Hair follicle dermal papilla cell (primary cell): ENCODE data around the gene HSD17B8. TPM values are rescaled to one million over a fixed set of nuclear protein-coding genes. Genes with fewer than 3 reads are reported as not detected.

Experiments used
- small RNA-seq: library from RNA; depleted of rRNA; stranded (forward); fragments of <200 nt; gene quantifications from one replicate; pipeline ENCODE3, GENCODE V24; 2012
- total RNA-seq: library from RNA; depleted of rRNA; stranded (reverse); fragments of >200 nt; gene quantifications from 2 replicates; pipeline ENCODE4 v1.2.3, GENCODE V29; 2012

The HSD17B8 gene
- 5.0 and 5.2 TPM in 2 replicates for total RNA-seq

GRCh38 chr6:33204415-33205190 lies at the start of gene HSD17B8:
Gene HSD17B8 (plus strand): TSS chr6:33204655. CDS start chr6:33204669, 14 bp downstream.

GRCh38 chr6:33192105-33192646 lies 12.3 kb upstream of the HSD17B8 start, which contains the start of gene COL11A2:
Gene COL11A2 (minus strand): TSS chr6:33192467. CDS start chr6:33192240, 227 bp downstream.

GRCh38 chr6:33200219-33201146 lies 4.0 kb upstream of the HSD17B8 start, which contains the start of the genes RXRB and SLC39A7:
Gene RXRB (minus strand): TSS chr6:33200665. CDS start chr6:33200476, 189 bp downstream.
Gene SLC39A7 (plus strand): TSS chr6:33200867. CDS start chr6:33201246, 379 bp downstream.

GRCh38 chr6:33208091-33208967 lies 3.9 kb downstream of the HSD17B8 start, which contains the start of gene RING1:
Gene RING1 (plus strand): TSS chr6:33208500. CDS start chr6:33208823, 323 bp downstream.

Small RNA genes within 50 kb of the gene (small RNA-seq; reads per million reads assigned to genes)
- gene MIR219A1: not detected
- gene RNY4P10: 0.22 reads per million

Other genes starting within 250 kb of the HSD17B8 start
- 162 and 165 TPM in 2 replicates for gene BRD2, start 236.1 kb upstream of the HSD17B8 start, total RNA-seq
- gene HLA-DOA, start 195.1 kb upstream of the HSD17B8 start, total RNA-seq: 0.49 and 0.65 TPM in 2 replicates
- gene HLA-DPA1, start 131.0 kb upstream of the HSD17B8 start, total RNA-seq: 6.7 and 12.2 TPM in 2 replicates
- 10.9 and 18.3 TPM in 2 replicates for gene HLA-DPB1, start 128.7 kb upstream of the HSD17B8 start, total RNA-seq
- gene COL11A2, start 12.2 kb upstream of the HSD17B8 start, total RNA-seq: 0.61 and 0.65 TPM in 2 replicates
- gene RXRB, start 4.0 kb upstream of the HSD17B8 start, total RNA-seq: 28.4 and 30.5 TPM in 2 replicates
- gene SLC39A7, start 3.8 kb upstream of the HSD17B8 start, total RNA-seq: 132 and 144 TPM in 2 replicates
- gene RING1, start 3.8 kb downstream of the HSD17B8 start, total RNA-seq: 23.4 and 24.3 TPM in 2 replicates
- 43.7 and 47.2 TPM in 2 replicates for gene VPS52, start 67.2 kb downstream of the HSD17B8 start, total RNA-seq
- gene RPS18, start 67.4 kb downstream of the HSD17B8 start, total RNA-seq: 1,654 and 1,656 TPM in 2 replicates
- gene B3GALT4, start 72.5 kb downstream of the HSD17B8 start, total RNA-seq: 10.6 and 12.8 TPM in 2 replicates
- 61.9 and 68.6 TPM in 2 replicates for gene WDR46, start 84.6 kb downstream of the HSD17B8 start, total RNA-seq
- 11.5 and 11.7 TPM in 2 replicates for gene PFDN6, start 84.9 kb downstream of the HSD17B8 start, total RNA-seq
- gene RGL2, start 94.3 kb downstream of the HSD17B8 start, total RNA-seq: 20.6 and 26.8 TPM in 2 replicates
- 132 and 146 TPM in 2 replicates for gene TAPBP, start 109.4 kb downstream of the HSD17B8 start, total RNA-seq
- gene ZBTB22, start 113.1 kb downstream of the HSD17B8 start, total RNA-seq: 22.7 and 25.7 TPM in 2 replicates
- gene DAXX, start 118.3 kb downstream of the HSD17B8 start, total RNA-seq: 42.5 and 50.6 TPM in 2 replicates
- gene KIFC1, start 187.2 kb downstream of the HSD17B8 start, total RNA-seq: 2.9 TPM in 2 replicates
- gene PHF1, start 206.4 kb downstream of the HSD17B8 start, total RNA-seq: 30.7 and 31.0 TPM in 2 replicates
- gene CUTA, start 213.5 kb downstream of the HSD17B8 start, total RNA-seq: 84.7 and 114 TPM in 2 replicates
- gene SYNGAP1, start 215.4 kb downstream of the HSD17B8 start, total RNA-seq: 6.1 and 8.8 TPM in 2 replicates
- 3.5 and 4.2 TPM in 2 replicates for gene ZBTB9, start 249.9 kb downstream of the HSD17B8 start, total RNA-seq